ENCODE measurements around the gene LIMS1. TPM values are rescaled to one million over a fixed set of nuclear protein-coding genes. Genes with fewer than 3 reads are reported as not detected.
"Not testable (repeated sequence)": the region's sequence is repeated elsewhere in the genome, so short reads cannot be mapped to it uniquely, and the experiment has no call there.

The LIMS1 gene
- total and polyA plus RNA-seq, 2 donors from 2014 or later = 14.4 to 65.1 TPM

GRCh38 chr2:108644446-108644845 lies 110.2 kb downstream of the LIMS1 start:
- FAIRE-seq; intact Hi-C loops (cut with DNase I); H3K9ac ChIP-seq (ENCODE audit: low read length in 3 of 3); H3K9me3 ChIP-seq (ENCODE audit: control insufficient read depth in 2 of 3, insufficient read depth in 1 of 3, low read length in 3 of 3); H3K36me3 ChIP-seq (ENCODE audit: control insufficient read depth in 2 of 3, insufficient read depth in 3 of 3, low read length in 3 of 3); H3K27ac ChIP-seq (ENCODE audit: low read depth in 2 of 2, low read length in 2 of 2); H3K27me3 ChIP-seq (ENCODE audit: control insufficient read depth, insufficient read depth, low read length); H3K4me3 ChIP-seq (ENCODE audit: low read length in 3 of 3); DNase-seq; H3K4me1 ChIP-seq (ENCODE audit: control insufficient read depth in 2 of 3, insufficient read depth in 2 of 3, low read depth in 1 of 3, low read length in 3 of 3): not testable (repeated sequence)

GRCh38 chr2:108648796-108649195 lies 114.5 kb downstream of the LIMS1 start:
- intact Hi-C loops (cut with DNase I); H3K27ac ChIP-seq (ENCODE audit: low read depth in 2 of 2, low read length in 2 of 2); H3K4me1 ChIP-seq (ENCODE audit: control insufficient read depth in 2 of 3, insufficient read depth in 2 of 3, low read depth in 1 of 3, low read length in 3 of 3); H3K27me3 ChIP-seq (ENCODE audit: control insufficient read depth, insufficient read depth, low read length); H3K4me3 ChIP-seq (ENCODE audit: low read length in 3 of 3); FAIRE-seq; DNase-seq; H3K36me3 ChIP-seq (ENCODE audit: control insufficient read depth in 2 of 3, insufficient read depth in 3 of 3, low read length in 3 of 3); H3K9me3 ChIP-seq (ENCODE audit: control insufficient read depth in 2 of 3, insufficient read depth in 1 of 3, low read length in 3 of 3); H3K9ac ChIP-seq (ENCODE audit: low read length in 3 of 3): not testable (repeated sequence)

- H3K4me1 ChIP-seq (ENCODE audit: control insufficient read depth in 2 of 3, insufficient read depth in 2 of 3, low read depth in 1 of 3, low read length in 3 of 3); DNase-seq; intact Hi-C loops (cut with DNase I); H3K9ac ChIP-seq (ENCODE audit: low read length in 3 of 3); H3K4me3 ChIP-seq (ENCODE audit: low read length in 3 of 3); H3K27me3 ChIP-seq (ENCODE audit: control insufficient read depth, insufficient read depth, low read length); H3K36me3 ChIP-seq (ENCODE audit: control insufficient read depth in 2 of 3, insufficient read depth in 3 of 3, low read length in 3 of 3); FAIRE-seq; H3K9me3 ChIP-seq (ENCODE audit: control insufficient read depth in 2 of 3, insufficient read depth in 1 of 3, low read length in 3 of 3); H3K27ac ChIP-seq (ENCODE audit: low read depth in 2 of 2, low read length in 2 of 2): not testable (repeated sequence)
Observed at GRCh38 chr2:108650465-108650864, 116.2 kb downstream of the LIMS1 start.

DNA sequence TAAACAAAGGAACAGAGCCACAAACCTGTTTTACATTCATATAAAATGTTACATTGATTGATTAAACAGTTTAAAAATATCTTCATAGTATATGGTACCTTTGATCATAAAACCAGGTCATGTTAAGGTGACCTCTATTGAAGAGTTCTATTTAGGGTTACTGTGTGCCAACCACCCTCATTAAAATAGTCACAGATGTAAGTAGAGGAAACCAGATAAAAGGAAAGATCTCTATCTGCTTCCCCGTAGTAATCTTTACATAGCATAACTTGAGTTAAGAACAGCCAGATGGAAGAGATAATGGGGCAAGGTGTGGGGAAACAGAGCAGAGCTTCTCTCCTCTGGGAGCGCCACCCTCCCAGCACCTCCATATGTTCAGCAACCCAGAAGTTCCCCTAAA lies 117.2 kb downstream of the LIMS1 start:
- H3K9me3 ChIP-seq (ENCODE audit: control insufficient read depth in 2 of 3, insufficient read depth in 1 of 3, low read length in 3 of 3); FAIRE-seq; H3K27ac ChIP-seq (ENCODE audit: low read depth in 2 of 2, low read length in 2 of 2); H3K4me3 ChIP-seq (ENCODE audit: low read length in 3 of 3); DNase-seq; H3K27me3 ChIP-seq (ENCODE audit: control insufficient read depth, insufficient read depth, low read length); intact Hi-C loops (cut with DNase I); H3K9ac ChIP-seq (ENCODE audit: low read length in 3 of 3); H3K36me3 ChIP-seq (ENCODE audit: control insufficient read depth in 2 of 3, insufficient read depth in 3 of 3, low read length in 3 of 3); H3K4me1 ChIP-seq (ENCODE audit: control insufficient read depth in 2 of 3, insufficient read depth in 2 of 3, low read depth in 1 of 3, low read length in 3 of 3): not testable (repeated sequence)

GRCh38 chr2:108652187-108652931 lies 118.1 kb downstream of the LIMS1 start:
- H3K27me3 ChIP-seq (ENCODE audit: control insufficient read depth, insufficient read depth, low read length); intact Hi-C loops (cut with DNase I); H3K9ac ChIP-seq (ENCODE audit: low read length in 3 of 3); H3K36me3 ChIP-seq (ENCODE audit: control insufficient read depth in 2 of 3, insufficient read depth in 3 of 3, low read length in 3 of 3); H3K4me3 ChIP-seq (ENCODE audit: low read length in 3 of 3); H3K9me3 ChIP-seq (ENCODE audit: control insufficient read depth in 2 of 3, insufficient read depth in 1 of 3, low read length in 3 of 3); FAIRE-seq; H3K4me1 ChIP-seq (ENCODE audit: control insufficient read depth in 2 of 3, insufficient read depth in 2 of 3, low read depth in 1 of 3, low read length in 3 of 3): not testable (repeated sequence)
- DNase-seq = peak in 1 of 5 donors; percentile 39
- H3K27ac ChIP-seq (ENCODE audit: low read depth in 2 of 2, low read length in 2 of 2) = peak overlapping the region in 1 of 2 donors; percentile 72

DNA sequence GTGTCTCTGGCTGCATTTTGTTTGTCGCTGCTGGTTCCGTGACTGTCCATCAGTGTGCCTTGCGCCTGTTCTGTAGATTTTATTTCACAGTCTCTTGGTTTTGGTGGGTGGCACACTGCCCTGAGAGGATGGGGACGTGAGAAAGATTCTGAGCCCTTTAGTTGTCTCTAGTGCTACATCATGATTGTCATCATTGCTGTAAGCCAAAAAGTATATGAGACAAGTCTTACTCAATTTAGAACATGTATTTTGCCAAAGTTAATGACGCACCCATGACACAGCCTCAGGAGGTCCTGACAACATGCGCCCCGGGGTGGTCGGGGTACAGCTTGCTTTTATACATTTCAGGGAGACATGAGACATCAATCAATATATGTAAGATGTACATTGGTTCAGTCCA lies 119.2 kb downstream of the LIMS1 start:
- H3K27ac ChIP-seq (ENCODE audit: low read depth in 2 of 2, low read length in 2 of 2); FAIRE-seq; H3K27me3 ChIP-seq (ENCODE audit: control insufficient read depth, insufficient read depth, low read length); intact Hi-C loops (cut with DNase I); H3K9me3 ChIP-seq (ENCODE audit: control insufficient read depth in 2 of 3, insufficient read depth in 1 of 3, low read length in 3 of 3); H3K4me3 ChIP-seq (ENCODE audit: low read length in 3 of 3); H3K4me1 ChIP-seq (ENCODE audit: control insufficient read depth in 2 of 3, insufficient read depth in 2 of 3, low read depth in 1 of 3, low read length in 3 of 3); H3K9ac ChIP-seq (ENCODE audit: low read length in 3 of 3); DNase-seq; H3K36me3 ChIP-seq (ENCODE audit: control insufficient read depth in 2 of 3, insufficient read depth in 3 of 3, low read length in 3 of 3): not testable (repeated sequence)

DNA sequence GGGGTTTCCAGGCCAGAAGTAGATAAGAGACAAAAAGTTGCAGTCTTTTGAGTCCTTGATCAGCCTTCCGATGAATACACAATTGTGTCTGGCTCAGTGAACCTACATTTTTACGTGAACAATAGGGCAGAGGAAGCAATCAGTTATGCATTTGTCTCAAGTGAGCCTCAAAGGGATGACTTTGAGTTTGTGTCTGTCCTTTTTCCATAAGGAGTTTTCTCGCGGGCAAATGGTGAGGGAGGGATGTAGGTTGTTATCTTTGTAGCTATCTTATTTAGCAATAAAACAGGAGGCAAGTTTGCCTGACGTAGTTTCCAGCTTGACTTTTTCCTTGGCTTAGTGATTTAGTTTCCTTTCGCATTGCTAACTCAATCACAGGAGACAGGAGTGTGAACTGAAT lies 119.6 kb downstream of the LIMS1 start:
- intact Hi-C loops (cut with DNase I); H3K36me3 ChIP-seq (ENCODE audit: control insufficient read depth in 2 of 3, insufficient read depth in 3 of 3, low read length in 3 of 3); FAIRE-seq; H3K4me3 ChIP-seq (ENCODE audit: low read length in 3 of 3); H3K9me3 ChIP-seq (ENCODE audit: control insufficient read depth in 2 of 3, insufficient read depth in 1 of 3, low read length in 3 of 3); H3K4me1 ChIP-seq (ENCODE audit: control insufficient read depth in 2 of 3, insufficient read depth in 2 of 3, low read depth in 1 of 3, low read length in 3 of 3); H3K9ac ChIP-seq (ENCODE audit: low read length in 3 of 3); H3K27me3 ChIP-seq (ENCODE audit: control insufficient read depth, insufficient read depth, low read length); DNase-seq: not testable (repeated sequence)
- H3K27ac ChIP-seq (ENCODE audit: low read depth in 2 of 2, low read length in 2 of 2) = peak overlapping the region in 1 of 2 donors; percentile 32

- H3K27ac ChIP-seq (ENCODE audit: low read depth in 2 of 2, low read length in 2 of 2) = peak overlapping the region in 1 of 2 donors; percentile 77
- H3K4me3 ChIP-seq (ENCODE audit: low read length in 3 of 3); H3K36me3 ChIP-seq (ENCODE audit: control insufficient read depth in 2 of 3, insufficient read depth in 3 of 3, low read length in 3 of 3); H3K9ac ChIP-seq (ENCODE audit: low read length in 3 of 3); H3K27me3 ChIP-seq (ENCODE audit: control insufficient read depth, insufficient read depth, low read length); H3K4me1 ChIP-seq (ENCODE audit: control insufficient read depth in 2 of 3, insufficient read depth in 2 of 3, low read depth in 1 of 3, low read length in 3 of 3); FAIRE-seq; H3K9me3 ChIP-seq (ENCODE audit: control insufficient read depth in 2 of 3, insufficient read depth in 1 of 3, low read length in 3 of 3); intact Hi-C loops (cut with DNase I): not testable (repeated sequence)
- peak; percentile 73 to 91 (median 80) for DNase-seq
Observed at GRCh38 chr2:108654521-108655125, 120.4 kb downstream of the LIMS1 start.

All from kidney (tissue), 11 donors.